DOHH2 (cell line): Measurements from ENCODE around the gene KIAA1671.

Experiments used
- H3F3A ChIP-seq: fragments of 200-600 bp; sonication (generic), shearing (Covaris generic); 2 replicates; pipeline ENCODE4 v1.6.0; 2016; ENCODE audit warnings: antibody characterized with exemption, mild to moderate bottlenecking; ENCODE audit not compliant: control insufficient read depth, insufficient read depth
- H3K27ac ChIP-seq: fragments of 200-600 bp; sonication (generic); 2 replicates; pipeline ENCODE4 v1.5.1; 2014; ENCODE audit warnings: low read depth, mild to moderate bottlenecking, low read length, moderate library complexity
- H3K27me3 ChIP-seq: fragments of 200-600 bp; sonication (generic); 2 replicates; pipeline ENCODE4 v1.6.1; 2014; ENCODE audit warnings: mild to moderate bottlenecking, low read length, mixed read lengths; ENCODE audit not compliant: control insufficient read depth
- H3K36me3 ChIP-seq: fragments of 200-600 bp; sonication (generic); 2 replicates; pipeline ENCODE4 v1.6.1; 2014; ENCODE audit warnings: mild to moderate bottlenecking, low read length, moderate library complexity, mixed read lengths; ENCODE audit not compliant: control insufficient read depth
- H3K4me1 ChIP-seq: fragments of 200-600 bp; sonication (generic); 2 replicates; pipeline ENCODE4 v1.6.1; 2014; ENCODE audit warnings: mild to moderate bottlenecking, low read length, mixed read lengths; ENCODE audit not compliant: control insufficient read depth
- H3K4me2 ChIP-seq: fragments of 200-600 bp; sonication (generic); 2 replicates; pipeline ENCODE4 v1.6.0; 2014; ENCODE audit warnings: mild to moderate bottlenecking, low read length, moderate library complexity
- H3K4me3 ChIP-seq: fragments of 200-600 bp; sonication (generic); 2 replicates; pipeline ENCODE4 v1.5.1; 2014; ENCODE audit warnings: mild to moderate bottlenecking, low read length, mixed read lengths
- H3K79me2 ChIP-seq: fragments of 200-600 bp; sonication (generic); 2 replicates; pipeline ENCODE4 v1.6.1; 2014; ENCODE audit warnings: mild to moderate bottlenecking, low read length, mixed read lengths; ENCODE audit not compliant: control insufficient read depth
- H3K9me2 ChIP-seq: fragments of 200-600 bp; sonication (generic); replicated peaks from 2 replicates; pipeline ENCODE4 v1.6.1; 2014; ENCODE audit warnings: mild to moderate bottlenecking, low read length, mixed read lengths; ENCODE audit not compliant: control insufficient read depth
- H3K9me3 ChIP-seq: fragments of 200-600 bp; sonication (generic); 2 replicates; pipeline ENCODE4 v1.6.1; 2014; ENCODE audit warnings: antibody characterized with exemption, low read length, mixed read lengths; ENCODE audit not compliant: control insufficient read depth, insufficient read depth
- H4K20me1 ChIP-seq: fragments of 200-600 bp; sonication (generic); 2 replicates; pipeline ENCODE4 v1.6.0; 2014; ENCODE audit warnings: low read depth, mild to moderate bottlenecking, antibody characterized with exemption, low read length, moderate library complexity; ENCODE audit not compliant: control insufficient read depth, insufficient read depth
- EZH2phosphoT487 ChIP-seq: fragments of 200-600 bp; sonication (generic); IDR thresholded peaks from 2 replicates; pipeline ENCODE4 v1.6.1; 2017; ENCODE audit warnings: borderline replicate concordance, mild to moderate bottlenecking, antibody characterized with exemption, low read length, moderate library complexity, mixed read lengths
- TF ChIP-seq, protein P1 (sequence below): fragments of 200-600 bp; sonication (generic); IDR thresholded peaks from one replicate; pipeline ENCODE4 v1.5.1; 2014; ENCODE audit warnings: antibody characterized with exemption, mild to moderate bottlenecking, low read depth, low read length; ENCODE audit not compliant: poor library complexity, severe bottlenecking

The KIAA1671 gene

GRCh38 chr22:25127318-25127717 lies 174.8 kb downstream of the KIAA1671 start:
- no peaks in the 10 kb centered on the region for H3F3A ChIP-seq
- H3K27me3 ChIP-seq: no peaks in the 10 kb centered on the region
- H3K4me3 ChIP-seq: no peak overlapping the region
- TF ChIP-seq, protein P1, sequence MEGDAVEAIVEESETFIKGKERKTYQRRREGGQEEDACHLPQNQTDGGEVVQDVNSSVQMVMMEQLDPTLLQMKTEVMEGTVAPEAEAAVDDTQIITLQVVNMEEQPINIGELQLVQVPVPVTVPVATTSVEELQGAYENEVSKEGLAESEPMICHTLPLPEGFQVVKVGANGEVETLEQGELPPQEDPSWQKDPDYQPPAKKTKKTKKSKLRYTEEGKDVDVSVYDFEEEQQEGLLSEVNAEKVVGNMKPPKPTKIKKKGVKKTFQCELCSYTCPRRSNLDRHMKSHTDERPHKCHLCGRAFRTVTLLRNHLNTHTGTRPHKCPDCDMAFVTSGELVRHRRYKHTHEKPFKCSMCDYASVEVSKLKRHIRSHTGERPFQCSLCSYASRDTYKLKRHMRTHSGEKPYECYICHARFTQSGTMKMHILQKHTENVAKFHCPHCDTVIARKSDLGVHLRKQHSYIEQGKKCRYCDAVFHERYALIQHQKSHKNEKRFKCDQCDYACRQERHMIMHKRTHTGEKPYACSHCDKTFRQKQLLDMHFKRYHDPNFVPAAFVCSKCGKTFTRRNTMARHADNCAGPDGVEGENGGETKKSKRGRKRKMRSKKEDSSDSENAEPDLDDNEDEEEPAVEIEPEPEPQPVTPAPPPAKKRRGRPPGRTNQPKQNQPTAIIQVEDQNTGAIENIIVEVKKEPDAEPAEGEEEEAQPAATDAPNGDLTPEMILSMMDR: no peak
- no peak for TF ChIP-seq EZH2phosphoT487
- H3K27ac ChIP-seq: no peak overlapping the region
- H3K4me1 ChIP-seq: no peaks in the 10 kb centered on the region
- no peaks in the 10 kb centered on the region for H3K79me2 ChIP-seq
- no peaks in the 10 kb centered on the region for H3K36me3 ChIP-seq
- no peaks in the 10 kb centered on the region for H4K20me1 ChIP-seq
- no peaks in the 10 kb centered on the region for H3K9me2 ChIP-seq
- no peak overlapping the region for H3K4me2 ChIP-seq
- H3K9me3 ChIP-seq: no peaks in the 10 kb centered on the region

DNA sequence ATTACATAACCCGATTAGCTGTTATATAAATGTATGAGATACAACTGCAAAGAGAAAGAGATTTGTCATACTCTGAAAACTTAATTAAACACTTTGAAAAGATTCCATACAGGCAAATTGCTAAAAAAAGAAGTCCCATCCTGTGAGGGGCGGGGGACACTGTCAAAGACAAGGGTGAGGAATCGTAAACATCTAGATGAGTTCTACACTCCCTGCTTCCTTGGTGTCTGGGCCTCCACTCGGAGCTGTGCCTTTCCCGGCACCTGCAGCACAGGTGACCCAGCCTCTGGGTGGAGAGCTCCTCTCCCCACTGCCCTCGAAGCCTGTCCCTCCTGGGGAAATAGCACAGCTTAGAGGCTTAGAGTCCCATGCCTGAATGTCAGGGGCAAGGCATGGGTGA lies 177.9 kb downstream of the KIAA1671 start:
- Histone ChIP-seq H3K79me2 (no peaks in the 10 kb centered on the region), H3F3A (no peaks in the 10 kb centered on the region), H3K27me3 (peaks cover under 1% of the 10 kb centered on the region; the same call in 1 of the 2 replicates), H4K20me1 (no peaks in the 10 kb centered on the region), H3K4me3 (no peak overlapping the region), H3K9me2 (no peaks in the 10 kb centered on the region), H3K4me1 (no peaks in the 10 kb centered on the region), H3K9me3 (no peaks in the 10 kb centered on the region), H3K27ac (no peak overlapping the region), H3K4me2 (no peak overlapping the region), H3K36me3 (no peaks in the 10 kb centered on the region)
- TF ChIP-seq, protein P1: no peak
- TF ChIP-seq EZH2phosphoT487: no peak

- peaks cover 8% of the 10 kb centered on the region for H3K27me3 ChIP-seq
- no peak for TF ChIP-seq EZH2phosphoT487
- H3K36me3 ChIP-seq: no peaks in the 10 kb centered on the region
- H3K27ac ChIP-seq: no peak overlapping the region
- no peaks in the 10 kb centered on the region for H3K4me1 ChIP-seq
- H4K20me1 ChIP-seq: no peaks in the 10 kb centered on the region
- H3K4me2 ChIP-seq: no peak overlapping the region
- H3K9me3 ChIP-seq: no peaks in the 10 kb centered on the region
- H3F3A ChIP-seq: no peaks in the 10 kb centered on the region
- no peaks in the 10 kb centered on the region for H3K9me2 ChIP-seq
- H3K4me3 ChIP-seq: no peak overlapping the region
- no peaks in the 10 kb centered on the region for H3K79me2 ChIP-seq
These were observed 178.8 kb downstream of the KIAA1671 start for GRCh38 chr22:25131198-25131887.

DNA sequence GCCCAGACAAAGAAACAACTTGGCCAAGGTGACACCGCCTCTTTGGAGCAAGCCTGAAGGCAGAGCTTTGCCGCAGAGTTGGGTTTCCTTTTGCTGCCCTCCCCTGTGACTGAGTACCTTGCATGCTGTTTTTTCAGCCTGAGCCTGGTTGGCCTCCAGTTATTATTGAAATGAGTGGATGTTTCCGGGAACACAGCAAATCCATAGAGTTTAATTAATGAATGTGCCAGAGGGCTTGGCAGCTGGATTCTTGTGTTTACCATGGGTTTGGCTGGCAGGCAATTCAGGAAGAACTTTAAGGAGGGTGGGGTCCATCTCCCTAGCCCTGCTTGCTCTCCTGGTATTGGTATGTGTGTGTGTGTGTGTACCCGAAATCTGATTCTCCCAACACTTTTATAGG lies 181.5 kb downstream of the KIAA1671 start:
- H3K4me1 ChIP-seq: no peaks in the 10 kb centered on the region
- no peak overlapping the region for H3K4me3 ChIP-seq
- no peaks in the 10 kb centered on the region for H4K20me1 ChIP-seq
- TF ChIP-seq, protein P1: no peak
- no peak for TF ChIP-seq EZH2phosphoT487
- peaks cover 22% of the 10 kb centered on the region for H3K27me3 ChIP-seq
- H3K79me2 ChIP-seq: no peaks in the 10 kb centered on the region
- no peak overlapping the region for H3K27ac ChIP-seq
- H3K9me2 ChIP-seq: no peaks in the 10 kb centered on the region
- H3F3A ChIP-seq: no peaks in the 10 kb centered on the region
- no peaks in the 10 kb centered on the region for H3K9me3 ChIP-seq
- no peaks in the 10 kb centered on the region for H3K36me3 ChIP-seq
- no peak overlapping the region for H3K4me2 ChIP-seq
